GDM1 (cell line): Measurements from ENCODE around the gene CACTIN.
"Not testable (repeated sequence)": the region's sequence is repeated elsewhere in the genome, so short reads cannot be mapped to it uniquely, and the experiment has no call there.

Experiments
- DNase-seq: peaks from one replicate; lab custom pipeline; 2025; lab: John Stamatoyannopoulos, UW

Gene CACTIN

GRCh38 chr19:3626473-3627350 lies at the start of gene CACTIN:
Gene CACTIN (minus strand): TSS chr19:3626790. CDS start chr19:3626762, 28 bp downstream.
- DNase-seq: peak; percentile 98

- DNase-seq: no peak
Observed at GRCh38 chr19:3674784-3675543, 48.4 kb upstream of the CACTIN start.

DNA sequence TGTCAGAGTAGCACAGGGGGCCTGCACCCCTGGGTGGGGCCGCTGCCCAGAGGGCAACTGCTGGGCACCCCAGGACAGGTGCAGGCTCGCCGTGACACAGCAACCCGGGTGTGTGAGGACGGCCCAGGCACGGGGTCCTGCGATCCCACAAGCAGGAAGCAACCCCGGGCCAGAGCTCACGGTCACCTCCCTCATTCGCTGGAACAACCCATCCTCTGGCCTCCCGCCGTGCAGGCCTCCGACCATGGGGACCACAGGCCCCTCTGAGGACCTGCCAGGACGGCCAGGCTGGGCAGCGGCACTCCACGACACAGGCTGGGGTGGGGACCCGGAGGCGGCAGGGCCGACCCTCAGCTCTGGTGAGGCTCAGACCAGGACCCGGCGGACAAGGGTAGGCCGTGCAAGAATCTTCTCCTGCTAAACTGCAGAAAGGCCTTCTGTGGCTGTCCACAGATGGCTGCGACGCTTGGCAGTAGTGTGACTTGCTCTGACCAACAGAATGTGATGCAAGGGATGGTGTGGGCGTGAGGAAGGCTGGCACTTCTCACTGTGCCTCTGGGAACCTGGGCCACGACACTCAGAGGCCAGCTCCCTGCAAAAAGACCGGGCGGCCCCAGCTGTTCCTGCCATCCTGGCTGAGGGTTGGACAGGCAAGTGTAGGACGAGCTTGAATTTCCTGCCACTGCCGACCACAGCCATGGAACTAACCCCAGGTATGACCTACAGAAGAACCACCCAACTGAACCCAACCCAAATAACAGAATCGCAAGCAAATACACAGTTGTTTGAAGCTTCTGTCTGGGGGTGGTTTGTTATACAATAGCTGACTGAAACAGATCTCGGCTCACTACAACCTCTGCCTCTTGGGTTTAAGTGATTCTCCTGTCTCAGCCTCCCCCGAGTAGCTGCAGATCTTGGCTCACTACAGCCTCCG lies 47.2 kb upstream of the CACTIN start:
- DNase-seq: no peak

DNA sequence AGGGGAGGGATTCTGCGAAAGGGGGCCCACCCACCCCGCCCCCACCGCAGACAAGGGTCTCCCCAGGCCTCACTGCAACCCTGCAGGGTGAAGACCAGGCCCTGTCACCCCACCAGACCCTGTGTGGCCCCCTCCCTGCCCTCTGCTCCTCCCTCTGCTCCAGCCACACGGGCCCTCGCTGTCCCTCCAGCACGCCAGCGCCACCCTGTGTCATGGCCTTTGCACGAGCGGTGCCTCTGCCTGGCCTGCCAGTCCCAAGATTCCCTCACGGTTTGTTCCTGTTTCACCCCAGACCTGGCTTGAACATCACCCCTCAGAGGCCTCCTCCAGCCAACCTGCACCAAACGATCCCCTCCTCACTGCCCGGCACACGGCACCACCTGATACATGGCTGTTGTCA lies 46.4 kb upstream of the CACTIN start:
- DNase-seq: no peak

- DNase-seq: no peak
Observed at GRCh38 chr19:3672575-3672948, 46.0 kb upstream of the CACTIN start.

GRCh38 chr19:3671680-3672574 lies 45.3 kb upstream of the CACTIN start:
- no peak for DNase-seq

GRCh38 chr19:3670796-3671679 lies 44.4 kb upstream of the CACTIN start:
- no peak for DNase-seq

DNA sequence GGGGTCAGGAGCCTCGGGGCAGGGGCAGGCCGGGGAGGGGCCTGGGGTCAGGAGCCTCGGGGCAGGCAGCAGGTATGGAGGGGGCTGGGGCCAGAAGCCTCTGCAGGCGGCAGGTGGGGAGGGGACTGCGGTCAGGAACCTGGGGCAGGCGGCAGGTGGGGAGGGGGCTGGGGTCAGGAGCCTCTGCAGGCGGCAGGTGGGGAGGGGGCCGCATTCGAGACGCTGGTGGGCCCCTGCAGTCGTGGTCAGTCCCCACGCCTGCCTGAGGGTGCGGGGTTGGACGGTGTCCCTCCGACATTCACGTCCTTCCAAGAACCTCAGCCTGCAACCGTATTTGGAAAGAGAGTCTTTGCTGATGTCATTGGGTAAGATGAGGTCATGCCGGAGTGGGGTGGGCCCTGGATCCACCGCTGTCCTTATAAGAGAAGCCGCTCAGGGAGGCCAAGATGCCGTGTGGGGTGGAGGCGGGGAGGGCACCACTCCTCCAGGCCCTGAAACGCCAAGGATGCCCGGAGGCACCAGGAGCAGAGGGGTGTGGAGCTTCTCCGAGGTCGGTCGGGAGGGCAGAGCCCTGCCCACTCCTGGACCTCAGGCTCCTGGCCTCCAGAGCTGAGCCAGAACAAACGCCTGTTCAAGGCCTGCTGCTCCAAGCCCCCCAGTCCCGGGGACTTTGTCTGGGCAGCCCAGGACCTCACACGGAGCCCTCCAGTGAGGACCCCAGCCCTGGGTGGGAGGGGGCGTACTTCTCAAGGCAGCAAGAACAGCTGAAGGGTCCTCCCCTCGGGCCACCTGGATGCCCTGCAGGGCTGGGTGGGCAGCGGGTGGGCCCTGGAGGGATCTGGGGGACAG lies 43.6 kb upstream of the CACTIN start:
- no peak for DNase-seq

- no peak for DNase-seq
Observed at GRCh38 chr19:3669082-3669946, 42.7 kb upstream of the CACTIN start.

DNA sequence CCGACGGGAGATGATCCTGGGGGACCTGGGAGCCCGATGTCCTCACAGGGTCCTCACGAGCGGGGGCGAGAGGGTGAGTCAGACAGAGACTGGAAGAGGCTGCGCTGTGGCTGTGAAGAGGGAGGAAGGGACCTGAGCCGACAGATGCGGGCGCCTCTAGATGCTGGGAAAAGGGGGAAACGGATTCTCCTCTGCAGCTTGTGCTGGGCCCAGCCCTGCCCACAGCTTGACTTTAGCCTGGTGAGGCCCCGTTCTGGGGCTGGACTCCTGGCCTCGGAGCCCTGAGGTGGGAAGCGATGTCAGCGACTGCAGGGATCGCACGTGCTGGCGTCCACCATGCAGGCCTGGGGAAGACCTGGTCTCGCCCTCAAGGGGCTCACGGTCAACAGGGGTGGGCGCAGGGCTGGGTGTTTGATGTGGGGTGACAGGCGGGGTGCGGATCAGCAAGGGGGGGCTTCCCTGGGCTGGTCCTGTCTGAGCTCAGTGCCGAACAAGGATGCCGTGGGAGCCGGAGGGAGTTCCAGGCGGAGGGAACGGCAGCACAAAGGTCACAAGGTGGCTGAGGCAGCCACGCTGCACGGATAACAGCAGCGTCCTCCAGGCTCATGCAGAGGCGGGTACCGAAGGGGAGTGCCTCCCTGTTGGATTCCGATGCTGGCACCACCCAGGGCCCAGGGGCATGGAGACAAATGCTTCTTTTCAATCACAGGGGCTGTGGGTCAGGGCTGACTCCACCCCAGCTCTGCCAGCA lies 41.9 kb upstream of the CACTIN start:
- no peak for DNase-seq

GRCh38 chr19:3667766-3668165 lies 41.2 kb upstream of the CACTIN start:
- no peak for DNase-seq

DNA sequence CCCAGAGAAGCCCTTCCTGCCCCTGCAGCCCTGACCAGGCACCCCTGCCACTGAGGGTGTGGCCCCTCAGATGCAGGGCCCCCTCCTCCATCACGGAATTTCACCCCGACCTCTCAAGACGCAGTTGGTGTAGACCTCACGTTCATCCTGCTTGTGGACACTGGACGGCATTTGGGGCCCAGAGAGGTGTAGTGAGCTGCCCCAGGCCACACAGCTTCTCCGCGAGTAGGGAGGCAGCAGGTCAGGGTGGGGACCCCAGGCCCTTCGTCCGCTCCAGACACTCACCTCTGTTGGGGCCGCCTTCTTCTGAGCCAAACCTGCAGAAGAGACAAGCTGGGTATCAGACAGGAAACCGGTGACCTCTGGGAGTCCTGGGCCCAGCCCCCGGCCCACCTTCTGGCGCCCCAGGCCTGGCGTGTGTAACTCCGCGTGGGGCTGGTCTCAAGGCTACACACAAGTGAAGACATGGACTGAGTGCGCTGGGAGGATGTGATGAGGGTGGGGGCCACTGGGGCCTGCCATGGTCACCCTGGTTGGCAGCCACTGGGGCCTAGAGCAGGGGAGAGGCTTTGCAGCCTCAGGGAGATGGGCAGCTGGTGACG lies 40.5 kb upstream of the CACTIN start:
- DNase-seq: no peak

DNA sequence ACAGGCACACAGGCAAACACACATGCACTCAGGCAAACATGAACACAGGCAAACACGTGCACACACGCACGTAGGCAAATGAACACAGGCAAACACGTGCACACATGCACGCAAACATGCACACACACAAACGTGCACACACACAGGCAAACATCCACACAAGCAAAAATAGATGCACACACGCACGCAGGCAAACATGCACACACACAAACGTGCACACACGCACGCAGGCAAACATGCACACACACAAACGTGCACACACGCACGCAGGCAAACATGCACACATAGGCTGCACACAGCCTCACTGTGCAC lies 39.9 kb upstream of the CACTIN start:
- DNase-seq: not testable (repeated sequence)

DNA sequence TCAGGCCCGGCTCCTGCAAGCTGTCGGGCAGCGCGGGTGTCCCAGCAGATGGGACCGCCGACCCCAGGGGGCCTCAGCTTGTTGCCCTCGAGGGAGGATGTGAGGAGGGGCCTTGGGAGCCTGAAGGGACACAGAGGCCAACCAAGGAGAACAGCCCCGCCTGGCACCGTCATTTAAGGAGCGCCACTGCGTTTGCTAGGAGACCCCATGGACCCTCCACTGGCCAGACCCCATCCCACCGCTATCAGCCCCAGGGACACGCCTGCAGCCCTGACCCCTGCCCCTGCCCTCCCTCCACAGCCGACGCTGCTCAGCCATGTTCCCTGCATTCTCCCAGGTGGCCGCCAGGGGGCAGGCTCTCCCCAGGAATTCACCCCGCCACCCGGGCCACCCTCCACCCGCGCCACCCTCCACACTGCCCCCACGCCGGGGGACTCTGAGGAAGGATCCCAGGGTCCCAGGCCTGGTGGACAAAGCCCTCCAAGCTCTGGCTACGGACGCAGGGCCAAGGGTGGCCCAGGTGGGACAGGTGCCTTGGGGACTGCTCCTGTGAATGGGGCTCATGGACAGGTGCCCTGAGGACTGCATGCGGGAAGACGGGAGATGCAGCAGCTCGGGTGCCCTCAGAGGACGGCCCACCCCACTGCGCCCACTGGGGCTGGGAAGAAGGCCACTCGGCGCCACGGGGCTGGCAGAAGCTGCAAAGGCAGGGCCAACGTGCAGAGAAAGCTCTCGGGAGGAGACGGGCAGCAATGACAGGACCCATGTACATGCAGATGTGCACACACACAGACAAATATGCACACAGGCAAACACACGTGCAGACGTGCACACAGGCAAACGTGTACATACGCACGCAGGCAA lies 39.3 kb upstream of the CACTIN start:
- DNase-seq: peak; percentile 19

DNA sequence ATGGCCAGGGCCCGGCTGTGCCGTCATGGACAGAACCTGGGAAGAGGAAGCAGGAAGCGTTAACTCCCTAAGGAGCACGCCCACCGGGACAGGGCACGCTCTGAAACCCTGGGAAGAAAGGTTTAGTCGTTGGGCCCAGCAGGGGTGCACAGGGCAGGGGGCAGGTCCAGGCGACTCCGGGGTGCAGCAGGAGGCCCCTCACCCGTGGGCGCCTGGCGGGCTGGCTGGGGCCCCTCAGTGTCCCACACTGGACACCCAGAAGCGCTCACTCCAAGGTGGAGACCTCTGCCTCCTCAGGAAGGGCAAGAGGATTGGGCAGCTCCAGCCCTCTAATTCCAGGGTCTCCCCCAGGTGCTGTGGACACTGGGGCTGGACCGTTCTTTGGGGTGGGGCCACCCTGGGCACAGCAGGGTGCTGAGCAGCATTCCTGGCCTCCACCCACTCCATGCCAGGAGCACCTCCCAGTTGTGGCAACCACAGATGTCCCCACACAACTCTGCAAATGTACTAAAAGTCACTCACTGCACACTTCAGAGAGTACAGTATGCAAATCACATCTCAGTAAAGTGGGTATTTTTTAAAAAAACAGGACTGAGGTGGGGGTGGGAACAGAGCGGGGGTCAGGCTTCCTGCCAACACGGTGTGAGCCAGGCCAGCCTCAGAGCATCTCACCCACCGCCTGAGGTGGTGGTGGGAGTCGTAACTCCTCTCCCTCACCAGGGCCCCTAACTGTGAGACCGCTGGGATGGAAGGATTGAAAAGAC lies 38.5 kb upstream of the CACTIN start:
- DNase-seq: no peak
